Vagina (tissue), 2 donors: Measurements from ENCODE around the gene IFT27. TPM values are rescaled to one million over a fixed set of nuclear protein-coding genes. Genes with fewer than 3 reads are reported as not detected.

Experiments used
- DNase-seq, 2 donors: peaks; one replicate each; pipeline ENCODE4 v3.0.0-alpha.2; 2017; ENCODE audit errors: extremely low spot score in 2 of 2
- H3K27ac ChIP-seq: fragments of 200-600 bp; sonication (generic); one replicate; pipeline ENCODE4 v1.5.1; 2019
- H3K27me3 ChIP-seq: fragments of 200-600 bp; sonication (generic); one replicate; pipeline ENCODE4 v1.5.1; 2019
- H3K36me3 ChIP-seq, 2 donors: fragments of 200-600 bp; sonication (generic); one replicate each; pipeline ENCODE4 v1.5.1; 2017 to 2019
- H3K4me1 ChIP-seq: fragments of 200-600 bp; sonication (generic); one replicate; pipeline ENCODE4 v1.5.1; 2019
- H3K4me3 ChIP-seq, 2 donors: fragments of 200-600 bp; sonication (generic); 1 replicate in 1 of 2; 2 replicates in 1 of 2; pipeline ENCODE4 v1.5.1; 2016 to 2019
- H3K9me3 ChIP-seq: fragments of 200-600 bp; sonication (generic); one replicate; pipeline ENCODE4 v1.5.1; 2019
- CTCF ChIP-seq, 3 experiments: fragments of 450-650 bp in 2 of 3; fragments of 200-600 bp in 1 of 3; sonication (generic) in 1 of 3; IDR thresholded peaks; one replicate each; pipeline ENCODE4 v1.5.1; 2017 to 2019; ENCODE audit warnings: antibody characterized with exemption in 3 of 3, mild to moderate bottlenecking in 2 of 3, moderate library complexity in 2 of 3
- POLR2A ChIP-seq, 2 donors: fragments of 450-650 bp; IDR thresholded peaks; one replicate each; pipeline ENCODE4 v1.6.1; 2017; ENCODE audit warnings: antibody characterized with exemption in 2 of 2, mild to moderate bottlenecking in 2 of 2, moderate library complexity in 2 of 2
- POLR2AphosphoS5 ChIP-seq, 2 donors: sonication (generic); formaldehyde crosslinking; IDR thresholded peaks; one replicate each; pipeline ENCODE4 v1.9.0; 2017; ENCODE audit warnings: antibody characterized with exemption in 2 of 2, mild to moderate bottlenecking in 2 of 2, low read depth in 1 of 2; ENCODE audit not compliant: insufficient read depth in 1 of 2
- intact Hi-C: fragments of 100-400 bp; cut with DNase I; formaldehyde crosslinking; loops from one replicate; pipeline ENCODE4 v1.15.1; 2023
- total RNA-seq: library from RNA; depleted of rRNA; stranded (reverse); fragments of >200 nt; gene quantifications from one replicate; pipeline ENCODE4 v1.2.3, GENCODE V29; 2016

IFT27 gene
- 15.0 TPM for total RNA-seq

- H3K9me3 ChIP-seq, result no peaks in the 10 kb centered on the region
- peak within 1 kb of the TSS; percentile 90 for H3K27ac ChIP-seq
- H3K4me1 ChIP-seq, result peaks cover 16% of the 10 kb centered on the region
- DNase-seq, result peak; percentile 98 to 100
- no peaks in the 10 kb centered on the region for H3K36me3 ChIP-seq
- intact Hi-C loops, result no loop called here
- no peak for TF ChIP-seq CTCF (IDR thresholded peaks at IDR 0.05)
- peak; percentile 77 to 97 for TF ChIP-seq POLR2AphosphoS5 (IDR thresholded peaks at IDR 0.05; ENCODE audit: insufficient read depth in 1 of 2, low read depth in 1 of 2)
- TF ChIP-seq POLR2A (IDR thresholded peaks at IDR 0.05), result peak in 1 of 2 donors; percentile 55
- H3K4me3 ChIP-seq, result peak within 1 kb of the TSS; percentile 86 to 88
- H3K27me3 ChIP-seq, result no peaks in the 10 kb centered on the region
These were observed at the start of gene IFT27 for GRCh38 chr22:36775964-36776669. TSS of gene IFT27 (minus strand) at chr22:36776119. CDS start at chr22:36775707, 412 bp downstream.

GRCh38 chr22:36824655-36825054, 48.7 kb upstream of the IFT27 start:
- no peak for DNase-seq
- Histone ChIP-seq H3K4me1 (no peaks in the 10 kb centered on the region), H3K9me3 (no peaks in the 10 kb centered on the region), H3K36me3 (no peaks in the 10 kb centered on the region), H3K27ac (no peak overlapping the region), H3K4me3 (no peak overlapping the region), H3K27me3 (no peaks in the 10 kb centered on the region)
- intact Hi-C loops, result no loop called here
- TF ChIP-seq POLR2AphosphoS5 (IDR thresholded peaks at IDR 0.05; ENCODE audit: insufficient read depth in 1 of 2, low read depth in 1 of 2) (no peak), POLR2A (IDR thresholded peaks at IDR 0.05) (no peak), CTCF (IDR thresholded peaks at IDR 0.05) (no peak)

GRCh38 chr22:36823186-36823839, 47.4 kb upstream of the IFT27 start:
- DNase-seq, result no peak
- Histone ChIP-seq H3K27ac (no peak overlapping the region), H3K4me3 (no peak overlapping the region), H3K27me3 (no peaks in the 10 kb centered on the region), H3K9me3 (no peaks in the 10 kb centered on the region), H3K36me3 (no peaks in the 10 kb centered on the region), H3K4me1 (no peaks in the 10 kb centered on the region)
- no peak for TF ChIP-seq POLR2A (IDR thresholded peaks at IDR 0.05)
- no peak for TF ChIP-seq CTCF (IDR thresholded peaks at IDR 0.05)
- no peak for TF ChIP-seq POLR2AphosphoS5 (IDR thresholded peaks at IDR 0.05; ENCODE audit: insufficient read depth in 1 of 2, low read depth in 1 of 2)
- intact Hi-C loops, result no loop called here

- Histone ChIP-seq H3K9me3 (no peaks in the 10 kb centered on the region), H3K27ac (no peak overlapping the region), H3K36me3 (no peaks in the 10 kb centered on the region), H3K4me1 (no peaks in the 10 kb centered on the region), H3K27me3 (no peaks in the 10 kb centered on the region), H3K4me3 (no peak overlapping the region)
- TF ChIP-seq CTCF (IDR thresholded peaks at IDR 0.05) (no peak), POLR2AphosphoS5 (IDR thresholded peaks at IDR 0.05; ENCODE audit: insufficient read depth in 1 of 2, low read depth in 1 of 2) (no peak)
- intact Hi-C loops, result no loop called here
- no peak for DNase-seq
These were observed 46.7 kb upstream of the IFT27 start for GRCh38 chr22:36822581-36822980.

GRCh38 chr22:36819112-36819511, 43.2 kb upstream of the IFT27 start:
- intact Hi-C loops, result no loop called here
- no peaks in the 10 kb centered on the region for H3K9me3 ChIP-seq
- H3K27me3 ChIP-seq, result peaks cover 5% of the 10 kb centered on the region
- no peak for DNase-seq
- TF ChIP-seq CTCF (IDR thresholded peaks at IDR 0.05) (no peak), POLR2A (IDR thresholded peaks at IDR 0.05) (no peak), POLR2AphosphoS5 (IDR thresholded peaks at IDR 0.05; ENCODE audit: insufficient read depth in 1 of 2, low read depth in 1 of 2) (no peak)
- no peak overlapping the region for H3K4me3 ChIP-seq
- H3K27ac ChIP-seq, result no peak overlapping the region
- no peaks in the 10 kb centered on the region for H3K36me3 ChIP-seq
- peaks cover 13% of the 10 kb centered on the region for H3K4me1 ChIP-seq
